Endothelial cell (in vitro differentiated cells): ENCODE results near the gene TRPM4. TPM values are rescaled to one million over a fixed set of nuclear protein-coding genes. Genes with fewer than 3 reads are reported as not detected.
A peak's percentile ranks its signal among the peaks of the same experiment; 100 is the strongest.

Experiments
- DNase-seq: peaks from one replicate; pipeline ENCODE4 v3.0.0; 2021; ENCODE audit warnings: low spot score
- H3K27ac Mint-ChIP-seq: one replicate; pipeline ENCODE4 v1.8.0; 2021; ENCODE audit warnings: mixed read lengths, inconsistent platforms; ENCODE audit not compliant: unreplicated experiment
- H3K27me3 Mint-ChIP-seq: one replicate; pipeline ENCODE4 v1.8.0; 2021; ENCODE audit warnings: mild to moderate bottlenecking, moderate library complexity, mixed read lengths, inconsistent platforms; ENCODE audit not compliant: unreplicated experiment
- H3K36me3 Mint-ChIP-seq: one replicate; pipeline ENCODE4 v1.8.0; 2021; ENCODE audit warnings: mild to moderate bottlenecking, low read depth, mixed read lengths, inconsistent platforms; ENCODE audit not compliant: unreplicated experiment
- H3K4me1 Mint-ChIP-seq: one replicate; pipeline ENCODE4 v1.8.0; 2021; ENCODE audit warnings: mild to moderate bottlenecking, mixed read lengths, inconsistent platforms; ENCODE audit not compliant: unreplicated experiment
- H3K4me3 Mint-ChIP-seq: one replicate; pipeline ENCODE4 v1.8.0; 2021; ENCODE audit warnings: mild to moderate bottlenecking, mixed read lengths, inconsistent platforms; ENCODE audit not compliant: unreplicated experiment
- H3K9me3 Mint-ChIP-seq: one replicate; pipeline ENCODE4 v1.8.0; 2021; ENCODE audit warnings: mixed read lengths, inconsistent platforms; ENCODE audit not compliant: unreplicated experiment
- total RNA-seq: library from RNA; stranded (reverse); fragmentation: NEBNext Ultra II Directional; extraction: Animal tissue kit (Norgen Biotek cat#: 25700); gene quantifications from one replicate; pipeline ENCODE4 v1.2.1, GENCODE V29; 2021; ENCODE audit not compliant: unreplicated experiment
- TF ChIP-seq, protein P1 (sequence below): fragments of 200-600 bp; sonication (generic); IDR thresholded peaks from one replicate; pipeline ENCODE4 v1.5.0; 2021; ENCODE audit warnings: antibody characterized with exemption; ENCODE audit not compliant: unreplicated experiment

TRPM4 gene
- total RNA-seq, 1 donor from 2014 or later: 75.3 TPM

DNA sequence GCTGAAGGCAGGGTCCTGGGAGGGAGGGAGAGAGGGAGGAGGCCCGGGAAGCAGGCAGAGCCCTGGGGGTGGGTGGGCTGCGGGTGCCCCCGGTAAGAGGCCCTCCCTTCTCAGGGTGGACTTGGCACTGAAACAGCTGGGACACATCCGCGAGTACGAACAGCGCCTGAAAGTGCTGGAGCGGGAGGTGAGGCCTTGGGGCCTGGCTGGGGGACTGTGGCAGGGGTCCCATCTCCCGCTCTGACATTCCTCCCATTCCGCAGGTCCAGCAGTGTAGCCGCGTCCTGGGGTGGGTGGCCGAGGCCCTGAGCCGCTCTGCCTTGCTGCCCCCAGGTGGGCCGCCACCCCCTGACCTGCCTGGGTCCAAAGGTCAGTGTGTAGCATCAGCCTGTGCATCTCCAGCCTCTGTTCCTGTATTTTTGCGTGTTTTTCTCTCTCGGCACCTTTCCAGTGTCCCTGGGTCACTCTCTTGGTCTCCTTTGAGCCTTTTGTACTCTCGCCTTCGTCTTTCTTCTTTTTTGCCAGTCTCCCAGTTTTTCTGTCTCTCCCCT is 53.4 kb downstream of the TRPM4 start:
- Mint-ChIP-seq H3K27ac (no peak overlapping the region), H3K36me3 (peaks cover 34% of the 10 kb centered on the region), H3K4me1 (peaks cover 3% of the 10 kb centered on the region), H3K27me3 (peaks cover 5% of the 10 kb centered on the region), H3K4me3 (peak overlapping the region; percentile 86), H3K9me3 (no peaks in the 10 kb centered on the region)
- DNase-seq: no peak
- TF ChIP-seq, protein P1, sequence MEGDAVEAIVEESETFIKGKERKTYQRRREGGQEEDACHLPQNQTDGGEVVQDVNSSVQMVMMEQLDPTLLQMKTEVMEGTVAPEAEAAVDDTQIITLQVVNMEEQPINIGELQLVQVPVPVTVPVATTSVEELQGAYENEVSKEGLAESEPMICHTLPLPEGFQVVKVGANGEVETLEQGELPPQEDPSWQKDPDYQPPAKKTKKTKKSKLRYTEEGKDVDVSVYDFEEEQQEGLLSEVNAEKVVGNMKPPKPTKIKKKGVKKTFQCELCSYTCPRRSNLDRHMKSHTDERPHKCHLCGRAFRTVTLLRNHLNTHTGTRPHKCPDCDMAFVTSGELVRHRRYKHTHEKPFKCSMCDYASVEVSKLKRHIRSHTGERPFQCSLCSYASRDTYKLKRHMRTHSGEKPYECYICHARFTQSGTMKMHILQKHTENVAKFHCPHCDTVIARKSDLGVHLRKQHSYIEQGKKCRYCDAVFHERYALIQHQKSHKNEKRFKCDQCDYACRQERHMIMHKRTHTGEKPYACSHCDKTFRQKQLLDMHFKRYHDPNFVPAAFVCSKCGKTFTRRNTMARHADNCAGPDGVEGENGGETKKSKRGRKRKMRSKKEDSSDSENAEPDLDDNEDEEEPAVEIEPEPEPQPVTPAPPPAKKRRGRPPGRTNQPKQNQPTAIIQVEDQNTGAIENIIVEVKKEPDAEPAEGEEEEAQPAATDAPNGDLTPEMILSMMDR: no peak

DNA sequence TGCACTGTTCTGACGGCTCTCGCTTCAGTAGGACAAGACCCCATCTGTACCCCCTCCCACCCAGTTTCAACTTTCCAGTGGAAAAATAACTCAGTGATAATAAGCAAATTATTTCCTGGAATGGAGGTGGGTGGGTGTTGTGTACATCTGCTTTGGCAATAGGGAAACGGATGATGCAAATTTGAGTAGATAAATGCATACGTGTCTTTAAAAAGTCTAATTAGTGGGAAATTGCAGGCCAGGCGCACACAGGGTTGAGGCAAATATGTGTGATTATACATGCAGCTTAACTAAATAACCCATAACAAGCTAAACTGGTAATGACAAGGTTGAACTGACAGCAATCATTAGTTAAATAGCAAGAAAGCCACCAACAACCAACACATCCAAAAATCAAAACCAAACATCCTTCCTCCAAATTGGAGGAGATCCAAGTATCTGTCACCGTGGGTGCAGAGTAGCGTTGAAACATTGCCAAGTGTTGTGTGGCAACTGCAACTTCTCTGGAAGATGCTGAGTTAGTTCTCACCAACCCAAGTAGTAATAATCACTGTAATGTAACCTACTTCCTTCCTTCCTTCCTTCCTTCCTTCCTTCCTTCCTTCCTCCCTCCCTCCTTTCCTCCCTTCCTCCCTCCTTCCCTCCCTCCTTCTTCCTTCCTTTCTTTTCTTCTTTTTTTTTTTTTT is 54.6 kb downstream of the TRPM4 start:
- Mint-ChIP-seq H3K4me1 (peaks cover 3% of the 10 kb centered on the region), H3K36me3 (peaks cover 26% of the 10 kb centered on the region), H3K4me3 (no peak overlapping the region), H3K27ac (no peak overlapping the region), H3K27me3 (peaks cover 5% of the 10 kb centered on the region), H3K9me3 (no peaks in the 10 kb centered on the region)
- TF ChIP-seq, protein P1: no peak
- no peak for DNase-seq

DNA sequence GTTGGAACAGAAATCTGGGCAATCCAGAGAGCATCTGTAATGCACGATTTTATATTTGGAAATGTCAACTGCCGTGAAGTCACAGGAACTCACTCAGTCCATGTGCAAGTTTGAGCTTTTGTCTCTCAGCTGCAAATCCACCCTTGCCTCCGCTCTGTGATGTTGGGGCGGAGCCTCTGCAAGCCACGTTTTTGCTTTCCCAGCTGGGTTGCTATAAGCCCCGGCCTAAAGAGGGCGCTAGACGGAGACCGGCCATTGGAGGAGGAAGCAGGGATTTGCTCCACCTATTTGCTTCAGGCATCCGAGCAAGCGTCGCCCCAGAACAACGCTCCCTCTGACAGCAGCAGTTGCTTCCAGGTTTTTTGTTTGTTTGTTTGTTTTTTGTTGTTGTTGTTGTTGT is 56.2 kb downstream of the TRPM4 start:
- peaks cover 19% of the 10 kb centered on the region for H3K36me3 Mint-ChIP-seq
- TF ChIP-seq, protein P1: no peak
- peaks cover 5% of the 10 kb centered on the region for H3K27me3 Mint-ChIP-seq
- H3K9me3 Mint-ChIP-seq: no peaks in the 10 kb centered on the region
- DNase-seq: no peak
- H3K4me1 Mint-ChIP-seq: peaks cover 3% of the 10 kb centered on the region
- H3K4me3 Mint-ChIP-seq: no peak overlapping the region
- no peak overlapping the region for H3K27ac Mint-ChIP-seq

DNA sequence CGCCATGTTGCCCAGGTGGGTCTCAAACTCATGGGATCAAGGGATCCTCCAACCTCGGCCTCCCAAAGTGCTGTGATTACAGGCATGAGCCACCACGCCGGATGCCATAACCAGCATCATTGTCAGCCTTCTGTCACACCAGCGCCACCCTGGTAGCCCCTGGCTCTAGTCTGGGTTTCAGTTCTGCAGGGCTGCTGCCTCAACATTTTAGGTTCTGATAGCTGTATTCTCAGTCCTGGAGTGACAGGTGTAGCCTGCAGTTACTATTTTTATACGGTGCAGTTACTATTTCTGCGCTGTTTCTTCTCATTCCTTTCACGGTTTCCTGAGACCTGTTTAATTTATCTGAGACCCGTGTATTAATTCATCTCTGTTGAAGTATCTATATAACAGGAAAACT is 57.1 kb downstream of the TRPM4 start:
- H3K4me1 Mint-ChIP-seq: peaks cover 3% of the 10 kb centered on the region
- peaks cover 5% of the 10 kb centered on the region for H3K27me3 Mint-ChIP-seq
- no peak overlapping the region for H3K27ac Mint-ChIP-seq
- TF ChIP-seq, protein P1: no peak
- DNase-seq: no peak
- no peaks in the 10 kb centered on the region for H3K9me3 Mint-ChIP-seq
- no peak overlapping the region for H3K4me3 Mint-ChIP-seq
- peaks cover 19% of the 10 kb centered on the region for H3K36me3 Mint-ChIP-seq

DNA sequence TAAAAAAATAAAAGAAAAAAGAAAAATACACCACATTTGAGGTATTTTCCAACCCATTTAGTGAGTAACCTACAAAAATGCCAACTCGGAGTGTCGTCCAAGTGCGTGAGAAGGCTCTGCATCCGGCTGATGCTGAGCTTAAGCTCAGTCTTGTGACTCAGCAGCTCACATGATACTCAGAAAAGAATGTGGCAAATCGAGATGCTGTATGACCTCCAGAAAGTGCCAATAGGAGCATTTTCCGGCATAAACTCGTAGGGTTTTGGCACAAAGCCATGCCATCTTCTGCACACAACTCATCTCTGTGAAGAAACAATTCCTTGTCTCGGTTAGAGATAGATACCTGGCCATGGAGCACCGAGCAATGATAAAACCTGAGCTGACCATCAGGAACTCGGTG is 58.5 kb downstream of the TRPM4 start:
- Mint-ChIP-seq H3K27ac (no peak overlapping the region), H3K9me3 (no peaks in the 10 kb centered on the region), H3K27me3 (peaks cover 5% of the 10 kb centered on the region), H3K36me3 (peaks cover 19% of the 10 kb centered on the region), H3K4me1 (peaks cover 3% of the 10 kb centered on the region), H3K4me3 (no peak overlapping the region)
- TF ChIP-seq, protein P1: no peak
- no peak for DNase-seq
